HepG2 (cell line): ENCODE data around the gene RASGRP2. TPM values are rescaled to one million over a fixed set of nuclear protein-coding genes. Genes with fewer than 3 reads are reported as not detected.

Experiments
- ATAC-seq: fragments of 200-7000 bp; cut with Tn5 transposase; 3 replicates; pipeline ENCODE4 v1.9.1; 2020; ENCODE audit warnings: mild to moderate bottlenecking, moderate library complexity
- BruUV-seq: library from RNA; stranded (reverse); fragments of 400-500 nt; replicated peaks from 2 replicates; lab custom pipeline; 2021; lab: Mats Ljungman, UMichigan
- CTCF ChIA-PET: fragments of 300-600 bp; formaldehyde crosslinking; extraction: SDS; loops from one replicate; lab custom pipeline; 2021; ENCODE audit warnings: low total read pairs, inconsistent platforms, low intra/inter-chr PET ratio; lab: Yijun Ruan, JAX
- POLR2A ChIA-PET: fragments of 350-600 bp; sonication (Branson Sonifier 250); formaldehyde crosslinking; loops from one replicate; lab custom pipeline; 2020; ENCODE audit warnings: antibody characterized with exemption, inconsistent platforms; lab: Yijun Ruan, JAX
- DNase-seq: peaks from one replicate; pipeline ENCODE4 v3.0.0-alpha.2; 2015; ENCODE audit warnings: low spot score
- FAIRE-seq: peaks from 3 replicates; lab custom pipeline; 2011; peaks lifted over from hg19 to GRCh38; lab: Jason Lieb, UNC
- H2AFZ ChIP-seq: one replicate; pipeline ENCODE4 v1.6.1; 2011; ENCODE audit warnings: low read length, inconsistent platforms
- H3K27ac ChIP-seq: fragments of 300-600 bp; 3 replicates; pipeline ENCODE4 v1.8.0; 2011; ENCODE audit warnings: mixed run types, mild to moderate bottlenecking, mixed read lengths, low read length, inconsistent platforms; ENCODE audit not compliant: insufficient read depth; ENCODE audit errors: extremely low read length
- H3K27me3 ChIP-seq, 2 experiments: fragments of 200-600 bp in 1 of 2; 2 replicates in 1 of 2; 3 replicates in 1 of 2; pipeline versions ENCODE4 v1.6.0 to v1.8.0; 2011; ENCODE audit warnings: low read length in 2 of 2, mild to moderate bottlenecking in 2 of 2, moderate library complexity in 2 of 2, inconsistent platforms in 1 of 2; ENCODE audit not compliant: insufficient read depth in 2 of 2, control insufficient read depth in 1 of 2
- H3K36me3 ChIP-seq, 2 experiments: fragments of 200-600 bp in 1 of 2; replicated peaks in 1 of 2; 2 replicates in 1 of 2; 3 replicates in 1 of 2; pipeline versions ENCODE4 v1.5.1 to v1.8.0; 2011; ENCODE audit warnings: low read length in 2 of 2, inconsistent platforms in 1 of 2; ENCODE audit not compliant: insufficient read depth in 2 of 2, control insufficient read depth in 1 of 2
- H3K4me1 ChIP-seq: 2 replicates; pipeline ENCODE4 v1.5.1; 2012; ENCODE audit warnings: low read length, inconsistent platforms; ENCODE audit not compliant: insufficient read depth
- H3K4me2 ChIP-seq: 2 replicates; pipeline ENCODE4 v1.6.0; 2011; ENCODE audit warnings: low read depth, low read length, inconsistent platforms
- H3K4me3 ChIP-seq, 3 experiments: fragments of 200-600 bp in 1 of 3; sonication (generic), shearing (Covaris generic) in 1 of 3; replicated peaks in 1 of 3; 2 replicates each; pipeline ENCODE4 v1.5.1; 2011 to 2016; ENCODE audit warnings: low read length in 3 of 3, inconsistent platforms in 2 of 3, low read depth in 2 of 3, mild to moderate bottlenecking in 2 of 3, control low read depth in 1 of 3, mixed read lengths in 1 of 3; ENCODE audit not compliant: insufficient read depth in 1 of 3
- H3K79me2 ChIP-seq: one replicate; pipeline ENCODE4 v1.6.1; 2011; ENCODE audit warnings: low read length, inconsistent platforms; ENCODE audit not compliant: insufficient read depth
- H3K9ac ChIP-seq: 2 replicates; pipeline ENCODE4 v1.6.0; 2011; ENCODE audit warnings: mild to moderate bottlenecking, low read depth, low read length, inconsistent platforms; ENCODE audit not compliant: insufficient read depth
- H3K9me3 ChIP-seq: 2 replicates; pipeline ENCODE4 v1.5.1; 2012; ENCODE audit warnings: mild to moderate bottlenecking, low read length
- H4K20me1 ChIP-seq: 2 replicates; pipeline ENCODE4 v1.6.0; 2011; ENCODE audit warnings: inconsistent platforms, mild to moderate bottlenecking, low read length, moderate library complexity; ENCODE audit not compliant: insufficient read depth
- FOXK2 ChIP-seq: fragments of 450-650 bp; IDR thresholded peaks from 2 replicates; pipeline ENCODE4 v1.6.1; 2016
- GATA4 ChIP-seq: sonication (generic); IDR thresholded peaks from 2 replicates; pipeline ENCODE4 v1.6.1; 2016; ENCODE audit warnings: antibody characterized with exemption, low read depth, borderline replicate concordance
- HNRNPL ChIP-seq: fragments of 200-400 bp; formaldehyde crosslinking; IDR thresholded peaks from 2 replicates; pipeline ENCODE4 v1.6.1; 2017; ENCODE audit warnings: mild to moderate bottlenecking, low read depth, low read length
- PCBP2 ChIP-seq: fragments of 200-400 bp; formaldehyde crosslinking; optimal IDR thresholded peaks from 2 replicates; pipeline ENCODE3; 2018; ENCODE audit warnings: low read length, low read depth; ENCODE audit not compliant: poor library complexity, severe bottlenecking
- POLR2AphosphoS5 ChIP-seq: IDR thresholded peaks from 2 replicates; pipeline ENCODE4 v1.6.1; 2012; ENCODE audit warnings: low read depth, low read length
- ZNF225 ChIP-seq: sonication (generic); formaldehyde crosslinking; IDR thresholded peaks from 2 replicates; pipeline ENCODE4 v1.4.0; 2020; ENCODE audit warnings: mild to moderate bottlenecking, missing genetic modification reagents
- ZNF724P ChIP-seq: sonication (generic); formaldehyde crosslinking; IDR thresholded peaks from 2 replicates; pipeline ENCODE4 v1.8.0; 2022; ENCODE audit warnings: missing genetic modification reagents, borderline replicate concordance
- ZNF776 ChIP-seq: sonication (generic); formaldehyde crosslinking; IDR thresholded peaks from 2 replicates; pipeline ENCODE4 v1.4.0; 2020; ENCODE audit warnings: mild to moderate bottlenecking, missing genetic modification reagents
- WGBS: methylation state at CpG from one replicate; pipeline ENCODE4 v1.1.6; 2017; ENCODE audit warnings: low lambda C conversion rate; 5-methylcytosine and 5-hydroxymethylcytosine counted together
- in situ Hi-C: cut with HindIII; loops from 2 replicates; pipeline ENCODE4 v1.10.0; 2017; ENCODE audit warnings: low pct_unique_long_range_greater_than_20kb; ENCODE audit not compliant: extremely low pct_ligation_motif_present
- intact Hi-C: fragments of 100-400 bp; cut with micrococcal nuclease; formaldehyde crosslinking; loops from one replicate; pipeline ENCODE4 v1.10.0; 2022; ENCODE audit not compliant: unreplicated experiment
- polyA plus RNA-seq, 8 experiments: library from polyadenylated mRNA; depleted of rRNA in 3 of 8; stranded (reverse) in 7 of 8; unstranded in 1 of 8; fragments of >200 nt; fragmentation: Illumina TruSeq in 4 of 8; extraction: Trizol in 4 of 8; gene quantifications; 2 replicates each; pipeline versions ENCODE4 v1.2.1 to v1.2.3, GENCODE V29; 2011 to 2016; ENCODE audit warnings: low read depth in 4 of 8, missing spikeins in 1 of 8, mixed read lengths in 1 of 8; ENCODE audit not compliant: insufficient read depth in 1 of 8
- total RNA-seq, 5 experiments: library from RNA; depleted of rRNA; stranded (reverse); fragments of >200 nt; fragmentation: Illumina TruSeq; extraction: Trizol; gene quantifications; 2 replicates each; pipeline ENCODE4 v1.2.3, GENCODE V29; 2016; ENCODE audit warnings: low read depth in 1 of 5
- TF ChIP-seq, protein P1 (sequence below): sonication (generic); formaldehyde crosslinking; IDR thresholded peaks from 2 replicates; pipeline ENCODE4 v1.4.0; 2020; ENCODE audit warnings: mild to moderate bottlenecking, missing genetic modification reagents, borderline replicate concordance
- TF ChIP-seq, protein P2 (sequence below): sonication (generic); formaldehyde crosslinking; IDR thresholded peaks from 2 replicates; pipeline ENCODE4 v1.4.0; 2020; ENCODE audit warnings: missing genetic modification reagents
- TF ChIP-seq, protein P3 (sequence below): IDR thresholded peaks from 2 replicates; pipeline ENCODE4 v1.6.1; 2016; ENCODE audit warnings: low read depth, missing genetic modification reagents, missing compliant biosample characterization

Gene RASGRP2
- total and polyA plus RNA-seq, 2 of the 13 experiments (the other 11 are each of a cell fraction or from before 2014, with no cell fraction given), result 0.61 TPM; not detected in 1

DNA sequence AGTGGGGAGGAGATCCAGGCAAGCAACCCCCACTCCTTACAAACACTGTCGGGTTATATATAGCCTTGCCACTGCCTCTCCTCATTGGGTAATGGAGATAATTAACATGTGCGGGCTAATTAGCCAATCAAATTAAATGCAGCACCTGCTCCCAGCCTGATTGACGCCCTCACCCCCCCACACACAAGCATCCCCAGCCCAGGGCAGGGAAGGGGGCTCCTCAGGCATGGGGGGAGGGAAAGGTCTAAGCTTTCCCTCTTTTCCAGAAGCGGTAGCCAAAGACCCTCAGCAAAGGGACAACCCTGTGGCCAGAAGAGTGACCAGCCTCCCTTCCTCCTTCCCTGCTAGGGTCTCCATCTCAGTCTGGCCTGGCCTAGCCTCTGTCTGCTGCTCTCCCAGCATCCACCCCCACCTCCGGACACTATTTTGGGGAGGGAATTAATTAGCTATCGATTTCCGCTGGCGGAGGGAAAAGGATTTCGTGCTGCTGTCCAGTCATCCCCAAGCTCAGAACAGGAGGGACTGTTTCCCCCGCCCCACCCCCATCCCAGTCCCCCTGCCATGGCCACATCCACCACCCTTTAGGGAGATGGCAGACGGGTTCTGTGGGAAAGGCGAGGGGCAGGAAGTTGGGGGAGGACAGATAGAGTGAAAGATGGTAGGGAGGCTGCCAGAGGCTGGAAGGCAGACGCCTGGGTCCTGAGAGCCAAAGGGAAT, 28.0 kb downstream of the RASGRP2 start:
- DNase-seq, result no peak
- no peak for ATAC-seq
- H3K79me2 ChIP-seq, result no peaks in the 10 kb centered on the region
- no TSS peak for BruUV-seq
- H3K4me1 ChIP-seq, result peaks cover 3% of the 10 kb centered on the region; the same call in 1 of the 2 replicates
- H4K20me1 ChIP-seq, result no peaks in the 10 kb centered on the region
- CTCF ChIA-PET, result no interaction called here
- POLR2A ChIA-PET, result no interaction called here
- intact Hi-C loops (no loop called here), in situ Hi-C loops (no loop called here)
- H3K4me2 ChIP-seq, result no peak overlapping the region
- H2AFZ ChIP-seq, result no peak overlapping the region
- no peak for FAIRE-seq
- H3K36me3 ChIP-seq, result no peaks in the 10 kb centered on the region
- H3K9ac ChIP-seq, result no peak overlapping the region
- no peaks in the 10 kb centered on the region for H3K9me3 ChIP-seq
- no peak overlapping the region for H3K27ac ChIP-seq
- H3K27me3 ChIP-seq, result peaks cover 6 to 71% of the 10 kb centered on the region in 2 experiments; a peak in 4 of 5 replicates
- H3K4me3 ChIP-seq, result no peak overlapping the region
- 35% methylated on average over 10 of the region's 13 CpGs for WGBS
- TF ChIP-seq PCBP2 (no peak), ZNF225 (CRISPR knock-in tag) (no peak), ZNF724P (CRISPR knock-in tag) (no peak), POLR2AphosphoS5 (no peak), ZNF776 (CRISPR knock-in tag) (no peak), FOXK2 (no peak), GATA4 (no peak), HNRNPL (no peak)
- TF ChIP-seq, protein P1, sequence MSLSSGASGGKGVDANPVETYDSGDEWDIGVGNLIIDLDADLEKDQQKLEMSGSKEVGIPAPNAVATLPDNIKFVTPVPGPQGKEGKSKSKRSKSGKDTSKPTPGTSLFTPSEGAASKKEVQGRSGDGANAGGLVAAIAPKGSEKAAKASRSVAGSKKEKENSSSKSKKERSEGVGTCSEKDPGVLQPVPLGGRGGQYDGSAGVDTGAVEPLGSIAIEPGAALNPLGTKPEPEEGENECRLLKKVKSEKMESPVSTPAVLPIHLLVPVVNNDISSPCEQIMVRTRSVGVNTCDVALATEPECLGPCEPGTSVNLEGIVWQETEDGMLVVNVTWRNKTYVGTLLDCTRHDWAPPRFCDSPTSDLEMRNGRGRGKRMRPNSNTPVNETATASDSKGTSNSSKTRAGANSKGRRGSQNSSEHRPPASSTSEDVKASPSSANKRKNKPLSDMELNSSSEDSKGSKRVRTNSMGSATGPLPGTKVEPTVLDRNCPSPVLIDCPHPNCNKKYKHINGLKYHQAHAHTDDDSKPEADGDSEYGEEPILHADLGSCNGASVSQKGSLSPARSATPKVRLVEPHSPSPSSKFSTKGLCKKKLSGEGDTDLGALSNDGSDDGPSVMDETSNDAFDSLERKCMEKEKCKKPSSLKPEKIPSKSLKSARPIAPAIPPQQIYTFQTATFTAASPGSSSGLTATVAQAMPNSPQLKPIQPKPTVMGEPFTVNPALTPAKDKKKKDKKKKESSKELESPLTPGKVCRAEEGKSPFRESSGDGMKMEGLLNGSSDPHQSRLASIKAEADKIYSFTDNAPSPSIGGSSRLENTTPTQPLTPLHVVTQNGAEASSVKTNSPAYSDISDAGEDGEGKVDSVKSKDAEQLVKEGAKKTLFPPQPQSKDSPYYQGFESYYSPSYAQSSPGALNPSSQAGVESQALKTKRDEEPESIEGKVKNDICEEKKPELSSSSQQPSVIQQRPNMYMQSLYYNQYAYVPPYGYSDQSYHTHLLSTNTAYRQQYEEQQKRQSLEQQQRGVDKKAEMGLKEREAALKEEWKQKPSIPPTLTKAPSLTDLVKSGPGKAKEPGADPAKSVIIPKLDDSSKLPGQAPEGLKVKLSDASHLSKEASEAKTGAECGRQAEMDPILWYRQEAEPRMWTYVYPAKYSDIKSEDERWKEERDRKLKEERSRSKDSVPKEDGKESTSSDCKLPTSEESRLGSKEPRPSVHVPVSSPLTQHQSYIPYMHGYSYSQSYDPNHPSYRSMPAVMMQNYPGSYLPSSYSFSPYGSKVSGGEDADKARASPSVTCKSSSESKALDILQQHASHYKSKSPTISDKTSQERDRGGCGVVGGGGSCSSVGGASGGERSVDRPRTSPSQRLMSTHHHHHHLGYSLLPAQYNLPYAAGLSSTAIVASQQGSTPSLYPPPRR (CRISPR knock-in tag), result no peak
- TF ChIP-seq, protein P2, sequence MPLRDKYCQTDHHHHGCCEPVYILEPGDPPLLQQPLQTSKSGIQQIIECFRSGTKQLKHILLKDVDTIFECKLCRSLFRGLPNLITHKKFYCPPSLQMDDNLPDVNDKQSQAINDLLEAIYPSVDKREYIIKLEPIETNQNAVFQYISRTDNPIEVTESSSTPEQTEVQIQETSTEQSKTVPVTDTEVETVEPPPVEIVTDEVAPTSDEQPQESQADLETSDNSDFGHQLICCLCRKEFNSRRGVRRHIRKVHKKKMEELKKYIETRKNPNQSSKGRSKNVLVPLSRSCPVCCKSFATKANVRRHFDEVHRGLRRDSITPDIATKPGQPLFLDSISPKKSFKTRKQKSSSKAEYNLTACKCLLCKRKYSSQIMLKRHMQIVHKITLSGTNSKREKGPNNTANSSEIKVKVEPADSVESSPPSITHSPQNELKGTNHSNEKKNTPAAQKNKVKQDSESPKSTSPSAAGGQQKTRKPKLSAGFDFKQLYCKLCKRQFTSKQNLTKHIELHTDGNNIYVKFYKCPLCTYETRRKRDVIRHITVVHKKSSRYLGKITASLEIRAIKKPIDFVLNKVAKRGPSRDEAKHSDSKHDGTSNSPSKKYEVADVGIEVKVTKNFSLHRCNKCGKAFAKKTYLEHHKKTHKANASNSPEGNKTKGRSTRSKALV (CRISPR knock-in tag), result no peak
- TF ChIP-seq, protein P3, sequence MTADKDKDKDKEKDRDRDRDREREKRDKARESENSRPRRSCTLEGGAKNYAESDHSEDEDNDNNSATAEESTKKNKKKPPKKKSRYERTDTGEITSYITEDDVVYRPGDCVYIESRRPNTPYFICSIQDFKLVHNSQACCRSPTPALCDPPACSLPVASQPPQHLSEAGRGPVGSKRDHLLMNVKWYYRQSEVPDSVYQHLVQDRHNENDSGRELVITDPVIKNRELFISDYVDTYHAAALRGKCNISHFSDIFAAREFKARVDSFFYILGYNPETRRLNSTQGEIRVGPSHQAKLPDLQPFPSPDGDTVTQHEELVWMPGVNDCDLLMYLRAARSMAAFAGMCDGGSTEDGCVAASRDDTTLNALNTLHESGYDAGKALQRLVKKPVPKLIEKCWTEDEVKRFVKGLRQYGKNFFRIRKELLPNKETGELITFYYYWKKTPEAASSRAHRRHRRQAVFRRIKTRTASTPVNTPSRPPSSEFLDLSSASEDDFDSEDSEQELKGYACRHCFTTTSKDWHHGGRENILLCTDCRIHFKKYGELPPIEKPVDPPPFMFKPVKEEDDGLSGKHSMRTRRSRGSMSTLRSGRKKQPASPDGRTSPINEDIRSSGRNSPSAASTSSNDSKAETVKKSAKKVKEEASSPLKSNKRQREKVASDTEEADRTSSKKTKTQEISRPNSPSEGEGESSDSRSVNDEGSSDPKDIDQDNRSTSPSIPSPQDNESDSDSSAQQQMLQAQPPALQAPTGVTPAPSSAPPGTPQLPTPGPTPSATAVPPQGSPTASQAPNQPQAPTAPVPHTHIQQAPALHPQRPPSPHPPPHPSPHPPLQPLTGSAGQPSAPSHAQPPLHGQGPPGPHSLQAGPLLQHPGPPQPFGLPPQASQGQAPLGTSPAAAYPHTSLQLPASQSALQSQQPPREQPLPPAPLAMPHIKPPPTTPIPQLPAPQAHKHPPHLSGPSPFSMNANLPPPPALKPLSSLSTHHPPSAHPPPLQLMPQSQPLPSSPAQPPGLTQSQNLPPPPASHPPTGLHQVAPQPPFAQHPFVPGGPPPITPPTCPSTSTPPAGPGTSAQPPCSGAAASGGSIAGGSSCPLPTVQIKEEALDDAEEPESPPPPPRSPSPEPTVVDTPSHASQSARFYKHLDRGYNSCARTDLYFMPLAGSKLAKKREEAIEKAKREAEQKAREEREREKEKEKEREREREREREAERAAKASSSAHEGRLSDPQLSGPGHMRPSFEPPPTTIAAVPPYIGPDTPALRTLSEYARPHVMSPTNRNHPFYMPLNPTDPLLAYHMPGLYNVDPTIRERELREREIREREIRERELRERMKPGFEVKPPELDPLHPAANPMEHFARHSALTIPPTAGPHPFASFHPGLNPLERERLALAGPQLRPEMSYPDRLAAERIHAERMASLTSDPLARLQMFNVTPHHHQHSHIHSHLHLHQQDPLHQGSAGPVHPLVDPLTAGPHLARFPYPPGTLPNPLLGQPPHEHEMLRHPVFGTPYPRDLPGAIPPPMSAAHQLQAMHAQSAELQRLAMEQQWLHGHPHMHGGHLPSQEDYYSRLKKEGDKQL (CRISPR knock-in tag), result no peak
- TF ChIP-seq, all 625 proteins: peak for 0
